HG02852 (cell line): Measurements from ENCODE around the gene FBXO10.
"Not testable (repeated sequence)": the region's sequence is repeated elsewhere in the genome, so short reads cannot be mapped to it uniquely, and the experiment has no call there.

Source experiments
- ATAC-seq: cut with Tn5 transposase; IDR thresholded peaks from one replicate; pipeline ENCODE4 v1.9.1; 2021; ENCODE audit warnings: mild to moderate bottlenecking, moderate library complexity; ENCODE audit not compliant: unreplicated experiment

Gene FBXO10

DNA sequence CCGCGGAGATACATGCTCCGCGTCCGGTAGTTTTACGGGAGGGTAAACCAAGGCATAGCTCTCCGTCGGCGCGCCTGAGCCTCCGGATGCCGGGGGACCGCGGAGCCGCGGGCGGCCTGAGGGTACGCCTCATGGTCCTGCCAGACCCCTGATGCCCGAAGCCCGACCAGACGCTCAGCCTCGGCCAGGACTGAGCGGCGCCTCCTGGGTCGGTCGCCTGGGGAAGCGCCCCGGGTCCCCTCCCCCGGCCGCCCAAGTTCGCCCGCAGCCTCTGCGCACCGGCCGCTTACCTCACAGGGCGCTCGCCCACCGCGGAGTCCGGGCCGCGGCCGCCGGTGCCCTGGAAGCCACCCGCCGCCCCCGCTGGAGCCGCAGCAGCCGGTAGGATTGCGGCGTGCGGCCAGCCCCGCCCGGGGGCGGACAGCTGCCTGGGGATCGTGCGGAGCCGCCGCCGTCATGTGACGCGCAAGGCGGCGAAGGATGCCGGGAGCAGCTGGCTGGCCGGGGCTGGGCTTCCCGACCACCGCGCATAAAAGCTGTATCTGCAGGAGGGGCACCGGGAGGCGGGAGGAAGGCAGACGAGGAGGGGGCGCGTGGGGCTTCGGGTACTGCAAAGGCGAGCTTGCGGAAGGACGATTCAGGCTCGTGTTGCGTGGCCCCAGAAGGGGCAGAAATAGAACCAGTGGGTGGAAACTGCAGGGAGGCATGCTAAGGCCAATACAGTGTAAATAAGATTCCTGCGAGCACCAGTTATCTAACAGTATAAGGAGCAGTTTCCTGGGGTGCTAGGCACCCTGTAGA, at the start of gene FBXO10:
Gene FBXO10, minus strand, starts transcription at position 460 of the 801 bp plus-strand sequence. CDS start 34,612 bp downstream, outside the sequence.
- peak; percentile 82 for ATAC-seq

DNA sequence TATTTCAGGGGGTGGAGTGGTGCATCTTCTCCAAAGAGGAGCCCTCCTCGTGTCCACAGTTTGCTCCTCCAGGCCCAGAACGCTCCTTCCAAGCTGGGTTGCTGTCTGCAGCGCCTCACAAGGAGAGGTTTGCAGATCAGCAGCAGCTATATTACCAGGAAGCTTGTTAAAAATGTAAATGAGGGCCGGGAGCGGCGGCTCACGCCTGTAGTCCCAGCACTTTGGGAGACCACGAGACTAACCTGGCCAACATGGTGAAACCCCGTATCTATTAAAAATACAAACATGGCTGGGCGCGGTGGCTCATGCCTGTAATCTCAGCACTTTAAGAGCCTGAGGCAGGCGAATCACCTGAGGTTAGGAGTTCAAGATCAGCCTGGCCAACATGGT, 49.6 kb upstream of the FBXO10 start:
- no peak for ATAC-seq

GRCh38 chr9:37625036-37625757, 49.0 kb upstream of the FBXO10 start:
- ATAC-seq: no peak

DNA sequence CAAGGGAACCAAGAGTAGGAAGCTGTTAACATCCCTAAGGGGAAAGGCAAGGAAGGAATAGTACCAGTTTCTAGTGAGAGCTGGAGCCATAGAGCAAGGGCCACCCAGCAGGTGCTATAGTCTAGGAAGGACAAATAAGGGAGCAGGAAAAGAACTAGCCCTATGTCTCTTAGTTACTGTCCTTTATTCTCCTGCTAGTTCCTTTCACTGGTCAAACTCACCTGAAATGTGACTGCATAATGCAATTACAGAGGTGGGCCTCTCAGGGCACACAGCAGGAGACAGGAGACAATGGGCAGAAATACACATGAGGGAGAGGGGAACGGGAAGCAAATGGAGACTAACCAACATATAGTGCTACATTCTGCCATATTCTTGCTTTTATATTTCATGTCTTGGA, 47.9 kb upstream of the FBXO10 start:
- no peak for ATAC-seq

GRCh38 chr9:37623267-37623666, 47.1 kb upstream of the FBXO10 start:
- ATAC-seq: no peak

DNA sequence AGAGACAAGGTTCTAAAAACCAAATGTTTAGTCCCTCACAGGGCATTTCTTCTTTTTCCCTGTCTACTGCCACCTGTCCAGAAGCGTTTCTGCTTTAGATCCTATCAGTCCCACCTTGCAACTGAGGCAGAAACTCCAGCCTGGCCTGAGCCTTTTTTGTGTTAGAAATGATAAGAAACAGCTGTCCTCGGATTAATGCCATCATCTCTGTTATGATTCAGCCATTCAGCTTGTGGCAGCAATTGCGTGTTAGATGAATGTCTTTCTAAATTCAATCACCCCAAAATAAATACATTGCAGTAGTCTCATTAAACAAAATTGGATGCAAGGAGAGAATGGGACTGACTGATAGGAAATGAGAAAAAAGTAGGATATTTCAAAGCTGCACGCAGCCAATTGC, 46.3 kb upstream of the FBXO10 start:
- no peak for ATAC-seq

- no peak for ATAC-seq
These were observed 45.3 kb upstream of the FBXO10 start for GRCh38 chr9:37621273-37622121.

GRCh38 chr9:37620396-37620795, 44.2 kb upstream of the FBXO10 start:
- ATAC-seq: no peak

- no peak for ATAC-seq
These were observed 43.6 kb upstream of the FBXO10 start for GRCh38 chr9:37619806-37620205.

GRCh38 chr9:37618817-37619216, 42.6 kb upstream of the FBXO10 start:
- ATAC-seq: no peak

DNA sequence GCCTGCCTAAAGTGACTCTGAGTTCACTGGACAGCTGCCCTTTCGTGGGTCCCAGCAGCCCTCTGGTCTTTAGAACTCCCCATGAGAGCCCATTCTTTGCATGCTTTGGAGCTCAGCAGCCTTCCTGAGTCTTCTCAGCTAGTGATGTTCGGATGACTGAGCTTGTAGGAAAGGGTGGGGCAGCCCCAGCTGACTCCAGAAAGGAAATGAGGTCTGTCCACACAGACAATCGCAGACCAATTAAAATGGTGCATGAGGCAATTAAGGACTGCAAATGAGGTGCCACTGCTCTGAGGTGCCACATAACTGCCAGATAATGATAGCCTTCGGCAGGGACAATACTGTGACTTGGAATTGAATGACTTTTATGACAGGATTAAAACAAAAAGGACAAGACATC, 41.7 kb upstream of the FBXO10 start:
- no peak for ATAC-seq

- ATAC-seq: no peak
These were observed 41.0 kb upstream of the FBXO10 start for GRCh38 chr9:37617161-37617560.

DNA sequence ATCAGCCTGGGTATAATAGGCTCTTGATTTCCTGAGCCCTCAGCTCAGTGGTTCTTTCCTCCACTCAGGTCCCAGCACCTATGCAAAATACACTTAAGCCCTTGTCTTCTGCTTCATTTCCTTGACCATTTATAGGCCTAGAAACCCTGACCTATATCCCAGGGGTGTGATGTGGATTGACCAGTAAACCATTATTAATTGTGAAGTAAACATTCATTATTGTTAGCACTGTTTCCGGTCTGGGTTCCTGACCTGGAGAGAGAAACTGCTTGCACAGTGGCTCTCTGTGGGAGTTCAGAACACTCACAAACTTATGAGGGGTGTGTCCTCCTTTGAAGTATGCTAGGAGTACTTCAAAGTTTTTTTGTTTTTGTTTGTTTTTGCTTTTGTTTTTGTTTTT, 35.8 kb upstream of the FBXO10 start:
- ATAC-seq: no peak

DNA sequence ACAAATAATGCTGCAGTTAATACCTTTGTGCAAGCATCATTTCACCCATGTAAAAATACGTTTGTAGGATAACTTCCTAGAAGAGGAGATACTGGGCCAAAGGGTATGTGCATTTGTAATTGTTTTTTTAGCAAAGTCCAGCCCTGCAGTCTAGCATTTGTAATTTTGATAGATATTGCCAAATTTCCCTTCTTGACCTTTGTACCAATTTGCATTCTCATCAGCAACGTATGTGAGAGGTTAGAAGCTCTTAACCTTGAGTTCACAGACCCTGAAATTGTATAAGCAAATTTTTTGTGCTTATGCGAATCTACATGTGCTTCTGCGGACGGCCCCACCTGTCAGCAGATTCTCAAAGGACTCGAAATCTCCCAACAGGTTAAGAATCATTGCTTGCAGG, 34.8 kb upstream of the FBXO10 start:
- no peak for ATAC-seq

GRCh38 chr9:37609735-37610397, 33.7 kb upstream of the FBXO10 start:
- no peak for ATAC-seq

DNA sequence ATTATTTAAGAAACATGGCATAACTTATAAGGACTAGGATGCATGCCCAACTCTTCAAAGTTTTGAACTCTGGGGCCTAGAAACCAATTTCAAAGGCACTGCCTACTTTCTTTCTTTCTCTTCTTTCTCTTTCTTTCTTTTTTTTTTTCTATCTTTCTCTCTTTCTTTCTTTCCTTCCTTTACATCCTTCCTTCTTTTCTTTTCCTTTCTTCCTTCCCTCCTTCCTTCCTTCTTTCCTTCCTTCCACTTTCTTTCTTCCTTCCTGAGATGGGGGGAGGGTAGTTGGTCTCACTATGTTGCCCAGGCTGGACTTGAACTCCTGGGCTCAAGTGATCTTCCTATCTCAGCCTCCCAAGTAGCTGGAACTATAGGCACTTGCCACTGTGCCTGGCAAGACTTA, 32.1 kb upstream of the FBXO10 start:
- no peak for ATAC-seq

GRCh38 chr9:37604296-37604695, 28.1 kb upstream of the FBXO10 start:
- ATAC-seq: no peak

GRCh38 chr9:37602817-37603216, 26.6 kb upstream of the FBXO10 start:
- no peak for ATAC-seq

DNA sequence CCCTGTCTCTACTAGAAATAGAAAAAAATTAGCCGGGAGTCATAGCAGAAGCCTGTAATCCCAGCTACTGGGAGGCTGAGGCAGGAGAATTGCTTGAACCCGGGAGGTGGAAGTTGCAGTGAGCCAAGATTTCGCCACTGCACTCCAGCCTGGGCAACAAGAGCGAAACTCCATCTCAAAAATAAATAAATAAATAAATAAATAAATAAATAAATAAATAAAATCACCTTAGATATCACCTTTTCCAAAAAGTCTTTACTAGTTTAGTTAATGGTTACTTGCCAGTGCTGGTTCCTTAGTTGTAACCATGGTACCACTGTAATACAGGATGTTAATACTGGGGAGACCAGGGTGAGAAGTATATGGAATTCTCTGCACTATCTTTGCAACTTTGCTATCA, 25.9 kb upstream of the FBXO10 start:
- ATAC-seq: not testable (repeated sequence)

DNA sequence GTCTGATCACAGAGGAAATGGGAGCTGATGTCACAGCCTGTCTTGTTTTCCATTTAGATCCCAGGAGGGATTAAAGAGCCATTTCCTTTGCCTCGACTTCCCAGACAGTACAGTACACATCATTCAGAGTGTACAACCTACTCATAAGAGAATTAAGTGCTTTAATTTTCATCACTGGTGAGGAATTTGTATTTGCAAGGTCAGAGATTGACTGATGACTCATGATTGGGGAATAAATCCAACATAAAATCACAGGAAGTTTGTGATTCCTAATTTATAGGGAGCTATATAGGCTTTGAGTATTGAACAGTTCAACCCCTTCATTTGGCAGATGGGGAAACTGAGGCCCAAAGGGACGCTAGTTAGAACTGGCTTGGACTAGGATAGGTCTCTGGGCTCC, 20.3 kb upstream of the FBXO10 start:
- no peak for ATAC-seq

GRCh38 chr9:37593883-37594448, 17.8 kb upstream of the FBXO10 start:
- ATAC-seq: no peak
